ENCODE measurements around the gene SLC6A6.
"Not testable (repeated sequence)": the region's sequence is repeated elsewhere in the genome, so short reads cannot be mapped to it uniquely, and the experiment has no call there.

SLC6A6 gene

DNA sequence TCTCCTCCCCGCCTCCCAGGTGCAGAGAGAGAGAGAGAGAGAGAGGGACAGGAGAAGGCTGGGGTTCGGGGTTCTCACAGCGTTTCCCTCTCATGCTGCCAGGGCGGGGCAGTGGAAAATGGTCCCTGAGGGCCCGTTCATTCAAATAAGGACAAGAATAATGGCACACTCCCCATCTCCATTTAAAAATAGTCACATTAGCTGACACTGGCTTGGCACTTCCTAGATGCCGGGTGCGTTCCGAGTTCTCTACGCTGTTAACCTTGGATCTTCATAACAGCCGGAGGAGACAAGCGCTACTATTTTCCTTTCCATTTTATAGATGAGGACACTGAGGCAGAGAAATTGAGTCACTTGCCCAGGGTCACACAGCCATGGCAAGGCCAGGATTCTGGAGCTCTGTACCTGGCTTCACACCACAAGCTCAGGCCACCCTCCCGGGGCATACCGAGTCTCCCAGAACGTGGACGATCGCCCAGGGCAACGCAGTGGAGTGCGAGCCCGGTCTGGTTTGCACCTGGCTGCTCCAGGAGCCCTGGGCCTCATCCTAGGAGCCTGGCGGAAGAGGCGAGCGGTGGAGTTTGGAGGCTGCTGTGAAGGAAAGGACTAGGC, 608 bp upstream of the SLC6A6 start:
- DNase-seq = no peak

- no peak for DNase-seq
Observed at GRCh38 chr3:14403619-14404155, 1.3 kb downstream of the SLC6A6 start.

DNA sequence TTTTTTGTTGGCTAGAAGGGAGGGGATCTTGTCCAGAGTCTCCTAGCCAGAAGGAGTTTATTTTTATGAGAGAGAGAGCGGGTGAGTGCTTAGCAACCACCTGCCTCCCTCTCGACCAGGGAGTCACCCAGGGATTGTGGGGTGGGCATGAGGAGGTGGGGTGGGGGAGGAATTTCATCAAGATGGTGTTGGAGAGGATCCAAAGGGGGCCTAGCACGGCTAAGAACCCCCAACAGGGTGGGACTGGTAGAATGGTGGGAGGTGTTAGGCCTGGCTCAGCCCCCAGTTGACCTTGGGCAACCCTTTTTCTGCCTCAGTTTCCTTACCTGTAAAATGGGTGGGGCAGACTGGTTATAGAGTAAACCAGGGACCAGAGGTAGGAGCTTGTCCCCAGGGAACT, 1.8 kb downstream of the SLC6A6 start:
- no peak for DNase-seq

DNA sequence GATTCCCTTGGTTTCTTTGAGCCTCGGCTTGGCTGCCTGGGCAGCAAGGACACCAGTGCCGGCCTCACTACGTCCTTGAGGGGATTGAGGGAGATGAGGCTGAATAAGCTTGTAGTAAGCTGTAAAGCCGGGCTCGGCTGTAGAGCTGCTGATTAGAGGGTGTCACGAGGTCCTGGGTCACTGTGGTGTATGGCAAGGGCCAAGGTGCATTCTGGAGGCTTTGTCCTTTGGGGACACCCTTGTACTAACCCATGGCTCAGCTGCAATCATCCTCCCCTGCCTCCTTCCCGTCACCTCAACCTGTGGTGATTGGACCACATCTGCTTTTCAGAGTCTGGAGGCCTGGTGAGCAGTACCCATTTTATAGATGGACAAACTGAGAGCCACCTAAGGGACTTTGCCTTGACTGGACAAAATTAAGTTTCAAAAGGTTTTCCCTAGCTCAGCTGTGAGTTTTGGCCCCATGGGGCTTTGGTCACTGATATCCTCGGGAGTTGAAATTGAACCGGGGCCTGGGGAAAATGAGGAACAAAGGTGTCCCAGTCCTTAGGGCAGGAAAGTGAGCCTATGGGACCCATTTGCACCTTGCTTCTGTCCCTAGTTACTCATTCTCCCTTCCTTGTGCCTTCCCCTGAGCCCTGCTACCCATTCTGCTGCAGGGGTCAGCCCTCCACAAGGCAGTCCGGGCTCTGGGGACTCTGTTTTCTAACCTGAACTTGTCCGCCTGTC, 2.4 kb downstream of the SLC6A6 start:
- DNase-seq = no peak

GRCh38 chr3:14405360-14406238, 3.2 kb downstream of the SLC6A6 start:
- DNase-seq = no peak

- DNase-seq = no peak
Observed at GRCh38 chr3:14406336-14406735, 3.9 kb downstream of the SLC6A6 start.

DNA sequence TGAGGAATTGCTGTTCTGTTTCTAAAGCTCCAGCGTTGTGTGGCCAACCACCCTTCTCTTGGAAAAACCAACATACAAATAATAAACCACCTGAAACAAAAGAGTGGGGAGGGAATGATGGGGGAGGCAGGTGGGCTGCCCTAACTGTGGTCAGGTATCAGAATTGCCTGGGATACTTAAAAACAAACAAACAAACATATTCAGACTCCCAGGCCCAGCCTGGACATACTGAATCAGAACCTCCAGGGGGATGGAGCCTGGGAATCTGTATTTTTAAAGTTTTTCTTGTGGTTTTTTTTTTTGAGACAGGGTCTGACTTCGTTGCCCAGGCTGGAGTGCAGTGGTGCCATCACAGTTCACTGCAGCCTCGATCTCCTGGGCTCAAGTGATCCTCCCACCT, 4.4 kb downstream of the SLC6A6 start:
- DNase-seq = no peak

GRCh38 chr3:14407203-14407602, 4.8 kb downstream of the SLC6A6 start:
- DNase-seq = no peak

GRCh38 chr3:14409779-14410063, 7.3 kb downstream of the SLC6A6 start:
- DNase-seq = not testable (repeated sequence)

GRCh38 chr3:14410106-14410502, 7.7 kb downstream of the SLC6A6 start:
- no peak for DNase-seq

GRCh38 chr3:14410503-14411165, 8.2 kb downstream of the SLC6A6 start:
- DNase-seq = no peak

- DNase-seq = no peak
Observed at GRCh38 chr3:14411166-14411526, 8.7 kb downstream of the SLC6A6 start.

DNA sequence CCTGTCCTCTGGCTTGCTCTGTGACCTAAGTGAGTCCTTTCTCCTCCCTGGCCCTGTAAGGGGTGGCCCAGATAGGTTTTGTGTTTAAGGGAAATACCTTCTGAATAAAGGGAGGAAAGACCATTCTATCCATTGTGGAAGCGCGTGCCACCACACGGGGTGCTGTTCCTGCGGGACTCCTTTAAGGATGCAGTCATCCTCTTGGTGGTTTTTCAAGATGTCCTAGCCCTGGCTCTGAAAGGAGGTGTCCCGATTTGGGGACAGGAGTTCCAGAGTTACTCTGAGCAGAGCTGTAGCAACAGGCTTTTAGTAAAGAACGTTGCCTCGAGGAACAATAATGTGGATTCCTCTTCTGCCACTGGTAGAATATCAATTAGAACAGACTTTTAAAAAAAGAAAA, 9.6 kb downstream of the SLC6A6 start:
- DNase-seq = no peak

DNA sequence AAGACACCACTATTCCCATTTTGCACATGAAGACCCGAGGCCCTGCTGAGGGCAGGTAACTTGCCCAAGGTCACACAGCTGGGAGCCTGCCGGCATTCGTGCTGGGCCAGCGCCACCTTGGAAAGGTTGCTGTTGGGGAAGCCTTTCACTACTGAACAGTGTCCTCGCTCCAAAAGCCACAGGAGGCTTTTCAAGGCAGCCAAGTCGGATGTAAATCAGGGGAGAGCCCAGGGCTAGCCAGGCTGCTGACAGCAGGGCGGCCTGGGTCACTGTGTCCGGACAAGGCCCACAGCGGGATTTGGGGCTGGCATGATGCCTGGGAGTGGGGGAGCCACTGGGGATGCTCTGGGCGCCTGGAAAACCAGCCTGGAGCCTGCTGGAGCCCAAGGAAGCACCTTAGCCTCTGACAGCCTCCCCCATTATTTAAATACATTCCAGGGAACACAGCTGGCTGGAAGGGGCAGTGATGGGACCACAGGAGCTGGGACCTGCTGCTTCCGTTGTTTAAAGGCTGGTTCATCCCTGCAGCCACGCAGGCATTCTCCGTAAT, 10.5 kb downstream of the SLC6A6 start:
- no peak for DNase-seq

DNA sequence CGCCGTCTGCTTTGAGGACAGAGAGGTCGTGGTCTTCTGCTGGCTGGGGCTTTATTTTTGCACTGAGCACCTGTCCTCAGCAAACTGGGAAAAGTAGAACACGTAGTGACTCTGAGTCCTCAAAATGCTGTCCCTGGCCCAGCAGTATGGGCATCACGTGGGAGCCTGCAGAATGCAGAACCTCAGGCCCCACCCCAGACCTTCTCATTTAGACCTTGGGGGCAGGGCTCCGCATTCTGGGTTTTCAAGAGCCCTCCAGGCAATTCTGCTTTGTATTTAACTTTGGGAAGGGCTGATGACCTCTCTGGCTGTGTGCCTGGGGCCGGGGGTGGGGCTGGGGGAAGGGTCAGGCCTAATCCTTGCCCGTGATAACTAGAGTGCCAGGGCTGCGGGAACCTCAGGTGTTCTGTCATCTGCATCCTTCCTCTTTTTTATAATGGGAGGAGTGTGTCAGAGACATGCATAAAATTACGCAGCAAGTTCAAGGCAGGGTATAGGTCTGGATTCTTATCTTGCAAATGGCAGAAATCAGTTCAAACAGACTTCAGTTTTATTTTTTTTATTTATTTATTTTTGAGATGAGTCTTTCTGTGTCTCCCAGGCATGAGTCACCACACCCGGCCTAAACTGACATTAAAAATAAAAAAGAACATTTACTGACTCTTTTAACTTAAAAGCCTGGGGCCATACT, 11.1 kb downstream of the SLC6A6 start:
- DNase-seq = no peak

DNA sequence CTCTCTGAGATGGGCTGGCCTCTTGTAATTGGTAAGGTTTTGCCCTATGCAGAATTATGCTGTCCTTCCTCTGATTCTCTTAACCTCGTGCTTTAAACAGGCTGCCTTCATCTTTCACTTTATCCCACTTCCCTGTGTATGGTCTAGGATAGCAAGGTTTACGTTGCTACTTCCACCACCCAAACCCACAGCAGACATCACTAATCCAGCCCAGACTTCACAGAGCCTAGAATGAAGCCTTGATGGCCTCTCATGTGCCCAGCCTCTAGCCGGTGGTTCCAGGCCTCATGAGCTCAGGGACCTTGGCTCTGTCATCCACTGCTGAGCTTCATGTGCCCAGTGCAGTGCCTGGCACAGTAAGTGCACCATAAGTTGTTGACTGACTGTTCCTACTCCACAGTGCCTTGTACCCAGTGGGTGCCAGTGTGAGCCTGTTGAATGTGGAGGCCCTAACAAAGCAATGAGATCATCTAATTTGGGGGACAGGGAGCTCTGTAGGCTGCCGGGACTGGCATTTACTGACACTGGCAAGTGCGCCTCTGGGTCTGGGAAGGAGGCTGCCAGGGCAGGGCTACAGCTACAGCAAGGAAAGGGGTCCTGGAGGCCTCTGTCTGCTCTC, 12.5 kb downstream of the SLC6A6 start:
- DNase-seq = no peak

DNA sequence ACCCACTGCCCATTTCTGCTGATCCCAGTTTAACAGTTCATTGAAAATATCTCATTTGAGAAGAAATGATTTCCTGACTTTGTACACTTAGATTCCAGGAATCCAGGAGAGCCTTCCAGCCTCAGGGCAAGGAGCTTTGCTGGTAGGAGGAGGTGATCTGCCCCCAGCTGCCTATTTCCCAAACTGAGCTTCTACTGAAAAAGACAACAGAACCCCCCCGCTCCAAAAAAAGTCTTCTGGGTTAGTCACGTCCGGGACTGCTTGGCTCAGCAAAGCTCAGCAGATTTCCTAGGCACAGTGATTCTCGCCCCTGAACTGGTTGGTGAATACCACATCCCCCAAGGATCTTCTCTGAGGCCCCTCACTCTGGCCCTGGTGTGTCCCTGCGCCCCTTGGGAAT, 13.1 kb downstream of the SLC6A6 start:
- DNase-seq = no peak

- no peak for DNase-seq
Observed at GRCh38 chr3:14416453-14416852, 14.0 kb downstream of the SLC6A6 start.

DNA sequence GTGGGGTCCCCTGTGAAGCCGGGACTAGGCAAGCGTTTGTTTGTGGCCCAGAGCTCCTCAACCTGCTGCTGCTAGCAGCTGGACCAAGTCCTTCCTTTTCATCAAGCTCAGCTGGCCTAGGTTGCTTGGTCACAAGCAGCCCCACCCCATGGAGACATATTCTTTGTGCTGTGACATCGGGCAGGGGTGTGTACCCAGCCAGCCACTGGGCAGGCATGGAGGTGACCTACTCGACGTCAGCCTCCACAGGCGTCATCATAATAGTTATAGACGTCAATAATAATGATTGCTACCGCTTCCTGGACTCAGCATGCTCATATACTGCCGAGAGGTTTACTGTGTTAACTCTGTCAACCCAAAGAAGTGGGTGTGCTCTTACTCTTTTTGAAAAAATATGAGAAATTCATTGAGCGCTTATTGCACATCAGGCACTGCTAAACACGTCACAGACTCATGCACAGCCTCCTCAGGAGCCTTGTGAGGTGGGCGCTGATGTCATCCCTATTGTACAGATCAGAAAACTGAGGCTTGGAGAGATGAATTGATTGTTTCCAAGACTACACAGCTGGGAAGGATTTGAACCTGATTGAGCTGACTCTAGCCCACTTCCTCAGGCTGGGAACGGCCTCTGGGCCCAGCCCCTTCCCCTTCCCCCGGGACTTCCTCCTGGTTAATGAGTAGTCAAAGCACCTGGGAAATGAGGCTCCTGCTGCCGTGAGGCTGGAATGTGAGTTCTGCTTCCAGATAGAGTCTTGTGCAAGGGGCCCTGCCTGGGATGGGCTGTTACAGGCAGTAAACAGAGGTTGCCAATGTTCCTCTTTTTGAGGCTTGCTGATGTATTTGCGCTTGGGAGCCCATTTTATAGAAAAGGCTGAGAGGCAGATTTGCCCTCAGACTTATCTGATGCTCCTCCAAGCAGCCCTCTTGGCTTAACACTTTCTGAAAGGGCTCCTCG, 16.2 kb downstream of the SLC6A6 start:
- DNase-seq = no peak

Measured in activated T-cell treated with anti-CD3 and anti-CD28 coated beads, Interleukin-2, amount 50 U/mL, for 1 hour (primary cell).